ENCODE data around the gene MFN2.

Gene MFN2

DNA sequence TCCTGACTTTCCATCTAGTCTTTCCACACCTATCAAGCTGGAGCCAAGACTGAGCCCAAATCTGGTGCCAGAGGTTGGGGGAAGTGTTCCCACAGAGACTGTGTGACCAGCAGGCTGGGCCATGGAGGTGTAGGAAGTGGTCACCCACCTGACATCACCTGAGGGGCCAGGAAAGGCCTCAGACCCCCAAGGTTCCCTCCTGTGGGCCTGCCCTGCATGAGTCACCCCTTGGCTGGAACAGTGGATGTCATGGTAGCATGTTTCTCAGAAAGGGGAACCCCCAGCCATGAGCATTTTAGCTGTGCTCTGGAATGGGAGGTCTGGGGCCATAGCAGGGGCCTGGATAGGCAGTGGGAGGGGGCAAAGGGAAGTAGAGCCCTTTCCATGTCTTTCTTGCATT, 77.1 kb downstream of the MFN2 start:
- H2AFZ ChIP-seq (ENCODE audit: low read length): no peak overlapping the region
- H3K9me2 ChIP-seq (ENCODE audit: low read depth, low read length): no peaks in the 10 kb centered on the region
- no peaks in the 10 kb centered on the region for H3K36me3 ChIP-seq (ENCODE audit: insufficient read depth, low read length)
- H4K20me1 ChIP-seq (ENCODE audit: insufficient read depth, low read length): no peaks in the 10 kb centered on the region
- no peak overlapping the region for H3K9ac ChIP-seq (ENCODE audit: low read length)
- H3K27me3 ChIP-seq (ENCODE audit: insufficient read depth, low read length): peaks cover 3% of the 10 kb centered on the region; the same call in 1 of the 2 replicates
- no peaks in the 10 kb centered on the region for H3K79me2 ChIP-seq (ENCODE audit: insufficient read depth, low read length)
- no peaks in the 10 kb centered on the region for H3F3A ChIP-seq (ENCODE audit: insufficient read depth, low read length)
- no peak overlapping the region for H3K4me2 ChIP-seq (ENCODE audit: low read length)
- no peak overlapping the region for H3K4me3 ChIP-seq (ENCODE audit: low read depth, low read length, poor library complexity, severe bottlenecking)
- no peaks in the 10 kb centered on the region for H3K4me1 ChIP-seq (ENCODE audit: insufficient read depth, low read length, severe bottlenecking)
- H3K27ac ChIP-seq (ENCODE audit: low read depth, low read length, poor library complexity, severe bottlenecking): no peak overlapping the region
- no peaks in the 10 kb centered on the region for H3K9me3 ChIP-seq (ENCODE audit: low read length)
- TF ChIP-seq EZH2 (IDR thresholded peaks at IDR 0.05; ENCODE audit: borderline replicate concordance, low read length): no peak
- TF ChIP-seq, protein P1, sequence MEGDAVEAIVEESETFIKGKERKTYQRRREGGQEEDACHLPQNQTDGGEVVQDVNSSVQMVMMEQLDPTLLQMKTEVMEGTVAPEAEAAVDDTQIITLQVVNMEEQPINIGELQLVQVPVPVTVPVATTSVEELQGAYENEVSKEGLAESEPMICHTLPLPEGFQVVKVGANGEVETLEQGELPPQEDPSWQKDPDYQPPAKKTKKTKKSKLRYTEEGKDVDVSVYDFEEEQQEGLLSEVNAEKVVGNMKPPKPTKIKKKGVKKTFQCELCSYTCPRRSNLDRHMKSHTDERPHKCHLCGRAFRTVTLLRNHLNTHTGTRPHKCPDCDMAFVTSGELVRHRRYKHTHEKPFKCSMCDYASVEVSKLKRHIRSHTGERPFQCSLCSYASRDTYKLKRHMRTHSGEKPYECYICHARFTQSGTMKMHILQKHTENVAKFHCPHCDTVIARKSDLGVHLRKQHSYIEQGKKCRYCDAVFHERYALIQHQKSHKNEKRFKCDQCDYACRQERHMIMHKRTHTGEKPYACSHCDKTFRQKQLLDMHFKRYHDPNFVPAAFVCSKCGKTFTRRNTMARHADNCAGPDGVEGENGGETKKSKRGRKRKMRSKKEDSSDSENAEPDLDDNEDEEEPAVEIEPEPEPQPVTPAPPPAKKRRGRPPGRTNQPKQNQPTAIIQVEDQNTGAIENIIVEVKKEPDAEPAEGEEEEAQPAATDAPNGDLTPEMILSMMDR (IDR thresholded peaks at IDR 0.05; ENCODE audit: low read length): no peak

DNA sequence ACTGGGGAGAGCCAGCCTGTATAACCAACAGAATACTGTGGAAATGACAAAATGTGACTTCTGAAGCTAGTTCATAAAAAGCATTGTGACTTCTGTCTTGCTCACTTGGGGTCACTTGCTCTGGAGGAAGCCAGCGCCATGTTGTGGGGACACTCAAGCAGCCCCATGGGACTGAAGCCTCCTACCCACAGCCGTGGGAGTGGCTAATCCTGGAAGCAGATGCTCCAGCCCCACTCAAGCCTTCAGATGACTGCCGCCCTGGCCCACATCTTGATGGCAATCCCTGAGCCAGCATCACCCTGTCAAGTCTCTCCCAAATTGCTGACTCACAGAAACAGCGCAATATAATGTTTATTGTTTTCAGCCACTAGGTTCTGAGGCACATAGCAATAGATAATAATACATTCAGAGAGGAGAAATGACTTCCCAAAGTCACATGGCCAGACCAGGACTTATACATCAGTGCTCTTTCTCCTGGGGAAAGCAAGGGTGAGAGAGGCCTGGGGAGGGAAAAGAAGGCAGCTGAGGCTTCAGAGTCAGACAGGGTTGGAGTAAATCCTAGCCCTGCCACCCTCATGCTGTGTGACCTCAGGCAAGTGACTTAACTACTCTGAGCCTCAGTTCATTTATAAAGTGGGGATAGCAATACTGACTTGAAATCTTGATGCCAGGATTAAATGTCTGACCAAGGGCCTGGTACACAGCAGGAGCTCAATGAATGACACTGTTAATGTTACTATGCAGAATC, 77.9 kb downstream of the MFN2 start:
- no peak overlapping the region for H2AFZ ChIP-seq (ENCODE audit: low read length)
- H3K79me2 ChIP-seq (ENCODE audit: insufficient read depth, low read length): no peaks in the 10 kb centered on the region
- no peak overlapping the region for H3K4me3 ChIP-seq (ENCODE audit: low read depth, low read length, poor library complexity, severe bottlenecking)
- no peak overlapping the region for H3K27ac ChIP-seq (ENCODE audit: low read depth, low read length, poor library complexity, severe bottlenecking)
- TF ChIP-seq, protein P1 (IDR thresholded peaks at IDR 0.05; ENCODE audit: low read length): no peak
- TF ChIP-seq EZH2 (IDR thresholded peaks at IDR 0.05; ENCODE audit: borderline replicate concordance, low read length): no peak
- no peaks in the 10 kb centered on the region for H3K9me3 ChIP-seq (ENCODE audit: low read length)
- H3K4me2 ChIP-seq (ENCODE audit: low read length): no peak overlapping the region
- H3K9me2 ChIP-seq (ENCODE audit: low read depth, low read length): no peaks in the 10 kb centered on the region
- H3K36me3 ChIP-seq (ENCODE audit: insufficient read depth, low read length): no peaks in the 10 kb centered on the region
- H4K20me1 ChIP-seq (ENCODE audit: insufficient read depth, low read length): no peaks in the 10 kb centered on the region
- no peaks in the 10 kb centered on the region for H3F3A ChIP-seq (ENCODE audit: insufficient read depth, low read length)
- H3K27me3 ChIP-seq (ENCODE audit: insufficient read depth, low read length): no peaks in the 10 kb centered on the region; the same call in 1 of the 2 replicates
- no peak overlapping the region for H3K9ac ChIP-seq (ENCODE audit: low read length)
- H3K4me1 ChIP-seq (ENCODE audit: insufficient read depth, low read length, severe bottlenecking): no peaks in the 10 kb centered on the region

DNA sequence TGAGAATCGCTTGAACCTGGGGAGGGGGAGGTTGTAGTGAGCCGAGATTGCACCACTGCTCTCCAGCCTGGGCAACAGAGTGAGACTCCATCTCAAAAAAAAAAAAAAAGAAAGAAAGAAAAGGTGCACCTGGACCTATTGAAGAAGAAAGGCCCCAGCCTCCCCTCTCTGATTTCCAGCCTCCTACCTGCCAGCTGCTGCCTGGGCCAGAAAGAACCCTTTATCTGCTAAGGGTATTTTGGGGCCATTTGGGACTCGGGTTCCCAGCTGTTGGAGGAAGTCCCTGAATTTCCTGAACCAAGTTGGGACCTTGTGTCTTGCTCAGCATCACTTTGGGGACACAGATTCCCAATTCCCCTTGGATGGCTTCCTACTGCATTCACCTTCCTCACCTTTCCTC, 79.0 kb downstream of the MFN2 start:
- H3K9me2 ChIP-seq (ENCODE audit: low read depth, low read length): no peaks in the 10 kb centered on the region
- H4K20me1 ChIP-seq (ENCODE audit: insufficient read depth, low read length): no peaks in the 10 kb centered on the region
- H3K4me3 ChIP-seq (ENCODE audit: low read depth, low read length, poor library complexity, severe bottlenecking): no peak overlapping the region
- no peaks in the 10 kb centered on the region for H3K9me3 ChIP-seq (ENCODE audit: low read length)
- no peaks in the 10 kb centered on the region for H3F3A ChIP-seq (ENCODE audit: insufficient read depth, low read length)
- H3K36me3 ChIP-seq (ENCODE audit: insufficient read depth, low read length): no peaks in the 10 kb centered on the region
- H2AFZ ChIP-seq (ENCODE audit: low read length): no peak overlapping the region
- no peak overlapping the region for H3K9ac ChIP-seq (ENCODE audit: low read length)
- no peaks in the 10 kb centered on the region; the same call in 1 of the 2 replicates for H3K27me3 ChIP-seq (ENCODE audit: insufficient read depth, low read length)
- no peaks in the 10 kb centered on the region for H3K79me2 ChIP-seq (ENCODE audit: insufficient read depth, low read length)
- no peaks in the 10 kb centered on the region for H3K4me1 ChIP-seq (ENCODE audit: insufficient read depth, low read length, severe bottlenecking)
- H3K4me2 ChIP-seq (ENCODE audit: low read length): no peak overlapping the region
- no peak overlapping the region for H3K27ac ChIP-seq (ENCODE audit: low read depth, low read length, poor library complexity, severe bottlenecking)
- TF ChIP-seq EZH2 (IDR thresholded peaks at IDR 0.05; ENCODE audit: borderline replicate concordance, low read length): no peak
- TF ChIP-seq, protein P1 (IDR thresholded peaks at IDR 0.05; ENCODE audit: low read length): no peak

Measured in OCI-LY1 (cell line).